ENCODE results near the gene FAH. TPM values are rescaled to one million over a fixed set of nuclear protein-coding genes. Genes with fewer than 3 reads are reported as not detected.

The FAH gene
- total RNA-seq, 1 donor from 2014 or later = 23.4 TPM

- H3K9me3 ChIP-seq = no peaks in the 10 kb centered on the region
- H3K4me1 ChIP-seq = peaks cover 6 to 25% of the 10 kb centered on the region in 2 donors
- peaks cover 11 to 24% of the 10 kb centered on the region in 2 donors for H3K36me3 ChIP-seq
- intact Hi-C loops (cut with DNase I) = no loop called here
- DNase-seq (ENCODE audit: low spot score in 2 of 2) = no peak
- no peak overlapping the region for H3K27ac ChIP-seq
- no peak for TF ChIP-seq CTCF (IDR thresholded peaks at IDR 0.05)
- no peaks in the 10 kb centered on the region for H3K27me3 ChIP-seq
- H3K4me3 ChIP-seq = no peak overlapping the region
These were observed 28.2 kb downstream of the FAH start for GRCh38 chr15:80180986-80181385.

DNA sequence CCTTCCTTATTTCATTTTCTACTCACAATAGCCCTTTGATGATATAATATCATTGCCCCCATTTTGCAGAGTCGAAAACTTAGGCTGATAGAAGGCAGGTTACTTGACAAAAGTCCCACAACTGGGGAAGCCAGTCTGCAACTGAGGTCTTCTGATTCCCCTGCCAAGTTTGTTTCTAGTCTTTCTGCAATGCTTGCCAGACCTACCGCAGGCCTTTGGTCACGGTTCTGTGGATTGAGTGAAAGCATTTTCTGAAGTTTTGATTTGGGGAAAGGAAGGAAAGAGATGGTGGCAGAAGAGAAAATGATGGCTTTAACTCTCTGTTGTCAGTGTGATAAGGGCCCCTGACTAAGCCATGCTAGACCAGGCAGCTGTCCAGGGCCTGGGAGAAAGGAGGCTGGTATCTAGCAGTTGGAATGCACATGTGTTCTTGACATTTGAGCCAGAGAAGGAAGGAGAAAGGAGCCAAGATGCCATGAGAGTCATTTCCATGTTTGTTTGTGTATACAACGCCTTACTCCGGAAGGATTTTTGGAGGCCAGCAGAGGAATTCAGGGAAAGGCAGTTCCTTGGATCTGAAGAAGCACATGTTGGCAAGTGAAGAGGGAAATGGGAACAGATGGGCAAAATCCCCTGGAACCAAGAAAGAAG is 29.9 kb downstream of the FAH start:
- H3K4me1 ChIP-seq = peaks cover 6 to 25% of the 10 kb centered on the region in 2 donors
- H3K4me3 ChIP-seq = no peak overlapping the region
- TF ChIP-seq CTCF (IDR thresholded peaks at IDR 0.05) = no peak
- no peaks in the 10 kb centered on the region for H3K9me3 ChIP-seq
- no peaks in the 10 kb centered on the region for H3K27me3 ChIP-seq
- intact Hi-C loops (cut with DNase I) = no loop called here
- peak overlapping the region; percentile 22 to 41 for H3K27ac ChIP-seq
- peaks cover 17 to 37% of the 10 kb centered on the region in 2 donors for H3K36me3 ChIP-seq
- DNase-seq (ENCODE audit: low spot score in 2 of 2) = no peak

- no peaks in the 10 kb centered on the region for H3K27me3 ChIP-seq
- H3K36me3 ChIP-seq = peaks cover 17 to 35% of the 10 kb centered on the region in 2 donors
- peak overlapping the region; percentile 22 to 41 for H3K27ac ChIP-seq
- intact Hi-C loops (cut with DNase I) = no loop called here
- H3K4me1 ChIP-seq = peaks cover 6 to 25% of the 10 kb centered on the region in 2 donors
- H3K9me3 ChIP-seq = no peaks in the 10 kb centered on the region
- no peak overlapping the region for H3K4me3 ChIP-seq
- TF ChIP-seq CTCF (IDR thresholded peaks at IDR 0.05) = no peak
- DNase-seq (ENCODE audit: low spot score in 2 of 2) = no peak
These were observed 30.5 kb downstream of the FAH start for GRCh38 chr15:80183306-80183705.

DNA sequence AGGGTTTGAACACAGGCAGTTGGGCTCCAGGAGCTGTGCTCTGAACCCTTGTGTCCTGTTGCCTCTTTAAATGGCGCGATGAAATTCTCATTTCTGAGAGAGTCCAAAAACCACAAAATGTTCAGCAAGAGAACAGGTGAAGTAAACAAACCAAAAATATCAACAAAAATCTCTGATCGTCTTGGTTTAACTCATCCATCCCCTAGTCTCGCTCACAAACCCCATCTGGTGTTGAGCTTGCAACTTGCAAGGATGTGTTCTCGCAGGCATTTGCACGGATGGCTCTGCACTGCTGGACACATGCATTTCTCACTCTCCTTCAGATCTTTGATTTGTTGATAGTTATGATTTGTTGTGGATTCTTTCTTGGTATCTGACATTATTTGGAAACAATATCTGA is 31.1 kb downstream of the FAH start:
- peaks cover 6 to 19% of the 10 kb centered on the region in 2 donors for H3K4me1 ChIP-seq
- TF ChIP-seq CTCF (IDR thresholded peaks at IDR 0.05) = no peak
- intact Hi-C loops (cut with DNase I) = no loop called here
- H3K36me3 ChIP-seq = peaks cover 17 to 35% of the 10 kb centered on the region in 2 donors
- no peak overlapping the region for H3K4me3 ChIP-seq
- no peaks in the 10 kb centered on the region for H3K9me3 ChIP-seq
- H3K27me3 ChIP-seq = no peaks in the 10 kb centered on the region
- H3K27ac ChIP-seq = no peak overlapping the region
- DNase-seq (ENCODE audit: low spot score in 2 of 2) = no peak

- Histone ChIP-seq H3K9me3 (no peaks in the 10 kb centered on the region), H3K27me3 (no peaks in the 10 kb centered on the region), H3K36me3 (peaks cover 17 to 35% of the 10 kb centered on the region in 2 donors), H3K27ac (no peak overlapping the region), H3K4me3 (no peak overlapping the region), H3K4me1 (peaks cover 3 to 14% of the 10 kb centered on the region in 2 donors)
- TF ChIP-seq CTCF (IDR thresholded peaks at IDR 0.05) = no peak
- intact Hi-C loops (cut with DNase I) = no loop called here
- DNase-seq (ENCODE audit: low spot score in 2 of 2) = no peak
These were observed 31.8 kb downstream of the FAH start for GRCh38 chr15:80184554-80184953.
